ENCODE results near the gene RAB26. TPM values are rescaled to one million over a fixed set of nuclear protein-coding genes. Genes with fewer than 3 reads are reported as not detected.

Gene RAB26
- total RNA-seq, 2 donors from 2014 or later, result 1.8 to 5.1 TPM

DNA sequence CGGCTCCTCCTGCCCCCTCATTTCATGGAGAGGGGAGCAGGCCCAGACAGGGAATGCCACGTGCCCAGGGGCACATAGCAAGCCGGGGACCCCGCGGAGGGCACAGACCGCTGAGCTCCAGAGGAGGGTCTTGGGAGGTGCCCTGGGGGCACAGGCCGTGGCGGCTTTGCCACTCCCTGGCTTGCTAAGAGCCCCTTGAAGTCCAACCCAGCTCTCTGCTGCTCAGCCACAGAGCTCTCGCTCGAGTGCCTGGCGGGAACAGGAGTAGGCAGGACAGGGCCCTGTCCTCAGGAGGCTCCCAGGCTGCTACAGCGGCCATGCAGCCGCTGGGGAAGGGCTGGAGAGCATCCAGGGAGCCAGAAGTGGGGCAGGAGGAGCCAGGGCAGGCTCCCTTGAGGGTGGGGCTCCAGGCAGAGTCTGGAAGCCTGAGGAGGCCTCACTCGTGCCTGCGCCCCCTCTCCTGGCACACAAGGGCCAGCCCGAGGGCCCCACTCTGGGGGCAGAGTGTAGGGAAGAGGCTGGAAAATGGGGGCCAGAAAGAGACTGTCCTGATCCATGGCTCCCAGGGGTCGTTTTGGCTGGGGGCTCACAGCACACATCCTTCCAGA is 4.4 kb upstream of the RAB26 start:
- DNase-seq (ENCODE audit: low spot score), result no peak
- no peak overlapping the region for H3K27ac ChIP-seq
- intact Hi-C loops (cut with DNase I), result no loop called here
- no peaks in the 10 kb centered on the region for H3K9me3 ChIP-seq
- TF ChIP-seq POLR2A (IDR thresholded peaks at IDR 0.05), result no peak
- TF ChIP-seq POLR2AphosphoS5 (IDR thresholded peaks at IDR 0.05), result no peak
- TF ChIP-seq, protein P1, sequence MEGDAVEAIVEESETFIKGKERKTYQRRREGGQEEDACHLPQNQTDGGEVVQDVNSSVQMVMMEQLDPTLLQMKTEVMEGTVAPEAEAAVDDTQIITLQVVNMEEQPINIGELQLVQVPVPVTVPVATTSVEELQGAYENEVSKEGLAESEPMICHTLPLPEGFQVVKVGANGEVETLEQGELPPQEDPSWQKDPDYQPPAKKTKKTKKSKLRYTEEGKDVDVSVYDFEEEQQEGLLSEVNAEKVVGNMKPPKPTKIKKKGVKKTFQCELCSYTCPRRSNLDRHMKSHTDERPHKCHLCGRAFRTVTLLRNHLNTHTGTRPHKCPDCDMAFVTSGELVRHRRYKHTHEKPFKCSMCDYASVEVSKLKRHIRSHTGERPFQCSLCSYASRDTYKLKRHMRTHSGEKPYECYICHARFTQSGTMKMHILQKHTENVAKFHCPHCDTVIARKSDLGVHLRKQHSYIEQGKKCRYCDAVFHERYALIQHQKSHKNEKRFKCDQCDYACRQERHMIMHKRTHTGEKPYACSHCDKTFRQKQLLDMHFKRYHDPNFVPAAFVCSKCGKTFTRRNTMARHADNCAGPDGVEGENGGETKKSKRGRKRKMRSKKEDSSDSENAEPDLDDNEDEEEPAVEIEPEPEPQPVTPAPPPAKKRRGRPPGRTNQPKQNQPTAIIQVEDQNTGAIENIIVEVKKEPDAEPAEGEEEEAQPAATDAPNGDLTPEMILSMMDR (IDR thresholded peaks at IDR 0.05), result no peak
- H3K4me1 ChIP-seq (replicated peaks), result peaks cover 10% of the 10 kb centered on the region
- no peaks in the 10 kb centered on the region for H3K36me3 ChIP-seq
- no peaks in the 10 kb centered on the region for H3K27me3 ChIP-seq (replicated peaks; ENCODE audit: insufficient read depth)
- WGBS, result 71% methylated on average over 17 of the region's 17 CpGs
- no peak overlapping the region for H3K4me3 ChIP-seq

DNA sequence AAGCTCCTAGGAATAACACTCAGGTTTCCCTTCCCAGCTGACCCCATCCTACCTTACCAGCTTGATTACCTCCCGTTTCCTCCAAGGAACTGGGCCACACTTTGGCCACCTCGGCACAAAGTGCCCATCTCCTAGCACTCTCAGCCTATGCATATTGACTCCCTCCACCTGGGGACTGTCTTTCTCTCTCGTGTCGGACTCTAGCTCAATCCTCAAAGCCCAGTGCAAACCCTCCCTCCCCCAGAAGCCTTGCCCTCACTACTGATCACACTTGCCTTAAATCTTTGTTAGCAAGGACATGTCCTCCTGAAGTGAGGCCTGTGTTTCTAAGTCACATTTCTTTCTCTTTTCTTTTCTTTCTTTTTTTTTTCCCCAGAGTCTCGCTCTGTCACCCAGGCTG is 2.6 kb upstream of the RAB26 start:
- Histone ChIP-seq H3K4me3 (no peak overlapping the region), H3K4me1 (replicated peaks) (peaks cover 12% of the 10 kb centered on the region), H3K9me3 (no peaks in the 10 kb centered on the region), H3K27me3 (replicated peaks; ENCODE audit: insufficient read depth) (no peaks in the 10 kb centered on the region), H3K36me3 (no peaks in the 10 kb centered on the region), H3K27ac (no peak overlapping the region)
- TF ChIP-seq POLR2A (IDR thresholded peaks at IDR 0.05), result no peak
- TF ChIP-seq, protein P1 (IDR thresholded peaks at IDR 0.05), result no peak
- no peak for TF ChIP-seq POLR2AphosphoS5 (IDR thresholded peaks at IDR 0.05)
- DNase-seq (ENCODE audit: low spot score), result no peak
- WGBS, result 85% methylated on average over 5 of the region's 5 CpGs
- intact Hi-C loops (cut with DNase I), result no loop called here

DNA sequence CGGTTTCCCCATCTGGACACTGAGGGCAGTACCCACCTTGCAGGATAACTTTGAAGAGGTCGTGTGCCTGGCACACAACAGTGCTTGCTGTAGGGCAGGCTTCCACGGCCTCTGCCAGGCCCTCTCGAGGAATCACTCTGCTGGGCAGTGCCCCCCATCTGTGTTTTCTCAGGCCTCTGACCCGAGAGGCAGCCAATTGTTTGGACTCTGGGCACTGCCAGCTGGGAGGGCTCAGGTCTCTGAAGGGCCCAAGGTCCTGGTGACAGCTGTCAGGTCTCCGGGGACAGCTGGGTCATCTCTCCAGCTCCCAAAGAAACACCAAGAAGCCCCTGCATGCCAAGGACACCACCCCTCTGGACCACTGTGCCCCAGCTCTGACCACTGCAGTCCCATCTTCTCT is 1.0 kb upstream of the RAB26 start:
- no peaks in the 10 kb centered on the region for H3K36me3 ChIP-seq
- DNase-seq (ENCODE audit: low spot score), result no peak
- intact Hi-C loops (cut with DNase I), result no loop called here
- 65% methylated on average over 6 of the region's 6 CpGs for WGBS
- H3K27ac ChIP-seq, result peak overlapping the region; percentile 81 to 87
- H3K4me3 ChIP-seq, result no peak overlapping the region
- TF ChIP-seq, protein P1 (IDR thresholded peaks at IDR 0.05), result no peak
- TF ChIP-seq POLR2A (IDR thresholded peaks at IDR 0.05), result no peak
- no peak for TF ChIP-seq POLR2AphosphoS5 (IDR thresholded peaks at IDR 0.05)
- peaks cover 28% of the 10 kb centered on the region for H3K4me1 ChIP-seq (replicated peaks)
- no peaks in the 10 kb centered on the region for H3K9me3 ChIP-seq
- no peaks in the 10 kb centered on the region for H3K27me3 ChIP-seq (replicated peaks; ENCODE audit: insufficient read depth)

DNA sequence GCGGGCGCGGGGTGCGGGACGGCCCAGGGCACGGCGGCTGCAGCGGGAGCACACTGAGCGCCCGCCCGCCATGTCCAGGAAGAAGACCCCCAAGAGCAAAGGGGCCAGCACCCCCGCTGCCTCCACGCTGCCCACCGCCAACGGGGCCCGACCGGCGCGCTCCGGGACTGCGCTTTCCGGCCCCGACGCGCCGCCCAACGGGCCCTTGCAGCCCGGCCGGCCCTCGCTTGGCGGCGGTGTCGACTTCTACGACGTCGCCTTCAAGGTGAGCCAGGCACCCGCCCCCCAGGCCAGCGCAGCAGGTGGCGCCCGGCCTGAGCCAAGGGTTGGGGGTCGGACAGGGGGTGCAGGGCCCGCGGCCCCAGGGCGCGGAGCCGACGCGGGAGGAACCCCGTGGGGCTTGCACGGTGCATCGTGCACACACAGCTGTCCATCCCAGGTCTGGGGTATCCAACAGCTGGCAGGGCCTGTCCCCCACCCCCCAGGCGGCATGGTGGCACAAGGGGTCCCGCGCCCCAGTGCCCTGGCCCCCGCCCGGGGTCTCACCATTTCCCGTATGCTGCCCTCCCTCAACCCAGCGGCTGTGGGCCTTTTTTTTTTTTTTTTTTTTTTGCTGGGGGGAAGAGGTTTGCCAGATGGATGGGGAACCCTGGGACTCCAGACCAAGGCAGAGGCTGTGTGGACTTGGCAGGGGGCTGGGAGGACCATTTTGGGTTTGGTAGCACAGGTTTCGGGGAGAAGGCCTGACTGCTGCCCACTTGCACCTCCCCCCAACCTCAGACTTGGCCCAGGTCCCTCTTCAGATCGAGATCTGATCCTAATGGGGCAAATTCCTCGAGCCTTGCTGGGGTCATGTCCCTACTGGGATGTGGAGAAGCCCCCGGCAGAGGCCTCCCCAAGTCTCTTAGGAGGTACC is 547 bp downstream of the RAB26 start:
- no peak for DNase-seq (ENCODE audit: low spot score)
- H3K36me3 ChIP-seq, result no peaks in the 10 kb centered on the region
- H3K4me1 ChIP-seq (replicated peaks), result peaks cover 36% of the 10 kb centered on the region
- intact Hi-C loops (cut with DNase I), result no loop called here
- H3K27me3 ChIP-seq (replicated peaks; ENCODE audit: insufficient read depth), result no peaks in the 10 kb centered on the region
- TF ChIP-seq, protein P1 (IDR thresholded peaks at IDR 0.05), result peak in 2 of 4 experiments; percentile 27 to 49
- TF ChIP-seq POLR2A (IDR thresholded peaks at IDR 0.05), result no peak
- WGBS, result 4% methylated on average over 28 of the region's 62 CpGs
- peak overlapping the region; percentile 32 to 46 for H3K4me3 ChIP-seq
- no peaks in the 10 kb centered on the region for H3K9me3 ChIP-seq
- peak overlapping the region in 1 of 2 donors; percentile 57 for H3K27ac ChIP-seq
